Hepatocyte (in vitro differentiated cells): ENCODE data around the gene ATP5F1D. TPM values are rescaled to one million over a fixed set of nuclear protein-coding genes. Genes with fewer than 3 reads are reported as not detected.
"Not testable (repeated sequence)": the region's sequence is repeated elsewhere in the genome, so short reads cannot be mapped to it uniquely, and the experiment has no call there.

Source experiments
- DNase-seq: peaks from one replicate; pipeline ENCODE4 v3.0.0-alpha.2; 2016; ENCODE audit warnings: low spot score
- H2AFZ ChIP-seq: fragments of 200-600 bp; sonication (generic); 2 replicates; pipeline ENCODE4 v1.6.0; 2016; ENCODE audit warnings: antibody characterized with exemption, mild to moderate bottlenecking
- H3K27ac ChIP-seq: fragments of 200-600 bp; sonication (generic); 2 replicates; pipeline ENCODE4 v1.5.1; 2016; ENCODE audit warnings: mild to moderate bottlenecking
- H3K27me3 ChIP-seq: fragments of 200-600 bp; sonication (generic); 2 replicates; pipeline ENCODE4 v1.6.1; 2016
- H3K36me3 ChIP-seq: fragments of 200-600 bp; sonication (generic); replicated peaks from 2 replicates; pipeline ENCODE4 v1.5.1; 2016; ENCODE audit warnings: low read depth; ENCODE audit not compliant: insufficient read depth
- H3K4me1 ChIP-seq: fragments of 200-600 bp; sonication (generic); 2 replicates; pipeline ENCODE4 v1.5.1; 2016; ENCODE audit warnings: mild to moderate bottlenecking, moderate library complexity; ENCODE audit not compliant: insufficient read depth
- H3K4me2 ChIP-seq: fragments of 200-600 bp; sonication (generic); 2 replicates; pipeline ENCODE4 v1.6.0; 2016
- H3K4me3 ChIP-seq: fragments of 200-600 bp; sonication (generic); 2 replicates; pipeline ENCODE4 v1.5.1; 2016; ENCODE audit warnings: mild to moderate bottlenecking
- H3K79me2 ChIP-seq: fragments of 200-600 bp; sonication (generic); 2 replicates; pipeline ENCODE4 v1.6.0; 2017; ENCODE audit warnings: mild to moderate bottlenecking
- H3K9me2 ChIP-seq: fragments of 200-600 bp; sonication (generic); replicated peaks from 2 replicates; pipeline ENCODE4 v1.6.0; 2017; ENCODE audit warnings: mild to moderate bottlenecking; ENCODE audit not compliant: insufficient read depth
- H3K9me3 ChIP-seq: fragments of 200-600 bp; sonication (generic); 2 replicates; pipeline ENCODE4 v1.5.1; 2016; ENCODE audit warnings: low read depth, mild to moderate bottlenecking
- H4K20me1 ChIP-seq: fragments of 200-600 bp; sonication (generic); 2 replicates; pipeline ENCODE4 v1.6.0; 2016; ENCODE audit warnings: mild to moderate bottlenecking; ENCODE audit not compliant: insufficient read depth, poor library complexity, severe bottlenecking
- EZH2 ChIP-seq: fragments of 200-600 bp; sonication (generic); IDR thresholded peaks from 2 replicates; pipeline ENCODE4 v1.6.1; 2016; ENCODE audit warnings: antibody characterized with exemption, mild to moderate bottlenecking, borderline replicate concordance
- EZH2phosphoT487 ChIP-seq: fragments of 200-600 bp; sonication (generic); IDR thresholded peaks from one replicate; pipeline ENCODE4 v1.6.1; 2018; ENCODE audit warnings: antibody characterized with exemption, mild to moderate bottlenecking, low read depth, moderate library complexity; ENCODE audit not compliant: unreplicated experiment, severe bottlenecking
- WGBS: methylation state at CpG from one replicate; pipeline ENCODE4 v1.1.6; 2016; ENCODE audit warnings: low lambda C conversion rate; ENCODE audit errors: missing lambda C conversion rate; 5-methylcytosine and 5-hydroxymethylcytosine counted together
- polyA plus RNA-seq: library from polyadenylated mRNA; unstranded; fragments of >200 nt; fragmentation: Nextera tagmentation; extraction: Ambion mirVana; gene quantifications from 2 replicates; pipeline ENCODE4 v1.2.1, GENCODE V29; 2016
- total RNA-seq: library from RNA; depleted of rRNA; stranded (reverse); fragments of >200 nt; gene quantifications from 2 replicates; pipeline ENCODE4 v1.2.3, GENCODE V29; 2014
- TF ChIP-seq, protein P1 (sequence below): fragments of 200-600 bp; sonication (generic); IDR thresholded peaks from 2 replicates; pipeline ENCODE4 v1.5.1; 2016; ENCODE audit warnings: antibody characterized with exemption, mild to moderate bottlenecking; ENCODE audit not compliant: poor library complexity

ATP5F1D gene
- total and polyA plus RNA-seq, 2 experiments from 2014 or later, result 54.0 to 291 TPM

- Histone ChIP-seq H3K9me3 (no peaks in the 10 kb centered on the region), H3K4me1 (peaks cover 44% of the 10 kb centered on the region), H3K27ac (peak overlapping the region; percentile 100), H3K9me2 (no peaks in the 10 kb centered on the region), H3K4me3 (no peak overlapping the region), H4K20me1 (peaks cover under 1% of the 10 kb centered on the region), H3K27me3 (no peaks in the 10 kb centered on the region), H3K36me3 (no peaks in the 10 kb centered on the region), H3K4me2 (peak overlapping the region; percentile 70), H3K79me2 (peaks cover 32% of the 10 kb centered on the region), H2AFZ (no peak overlapping the region)
- TF ChIP-seq, protein P1, sequence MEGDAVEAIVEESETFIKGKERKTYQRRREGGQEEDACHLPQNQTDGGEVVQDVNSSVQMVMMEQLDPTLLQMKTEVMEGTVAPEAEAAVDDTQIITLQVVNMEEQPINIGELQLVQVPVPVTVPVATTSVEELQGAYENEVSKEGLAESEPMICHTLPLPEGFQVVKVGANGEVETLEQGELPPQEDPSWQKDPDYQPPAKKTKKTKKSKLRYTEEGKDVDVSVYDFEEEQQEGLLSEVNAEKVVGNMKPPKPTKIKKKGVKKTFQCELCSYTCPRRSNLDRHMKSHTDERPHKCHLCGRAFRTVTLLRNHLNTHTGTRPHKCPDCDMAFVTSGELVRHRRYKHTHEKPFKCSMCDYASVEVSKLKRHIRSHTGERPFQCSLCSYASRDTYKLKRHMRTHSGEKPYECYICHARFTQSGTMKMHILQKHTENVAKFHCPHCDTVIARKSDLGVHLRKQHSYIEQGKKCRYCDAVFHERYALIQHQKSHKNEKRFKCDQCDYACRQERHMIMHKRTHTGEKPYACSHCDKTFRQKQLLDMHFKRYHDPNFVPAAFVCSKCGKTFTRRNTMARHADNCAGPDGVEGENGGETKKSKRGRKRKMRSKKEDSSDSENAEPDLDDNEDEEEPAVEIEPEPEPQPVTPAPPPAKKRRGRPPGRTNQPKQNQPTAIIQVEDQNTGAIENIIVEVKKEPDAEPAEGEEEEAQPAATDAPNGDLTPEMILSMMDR, result no peak
- no peak for TF ChIP-seq EZH2
- TF ChIP-seq EZH2phosphoT487, result no peak
- 77% methylated on average over 22 of the region's 26 CpGs for WGBS
- peak; percentile 79 for DNase-seq
These were observed 4.1 kb downstream of the ATP5F1D start for GRCh38 chr19:1245494-1246264.

- H2AFZ ChIP-seq, H4K20me1 ChIP-seq, H3K27me3 ChIP-seq, H3K36me3 ChIP-seq, H3K4me3 ChIP-seq, H3K9me3 ChIP-seq, H3K9me2 ChIP-seq: not testable (repeated sequence)
- Histone ChIP-seq H3K4me1 (peaks cover 40% of the 10 kb centered on the region), H3K79me2 (peaks cover 40% of the 10 kb centered on the region), H3K4me2 (peak overlapping the region; percentile 39), H3K27ac (peak overlapping the region; percentile 100)
- DNase-seq, result peak; percentile 69
- WGBS, result 85% methylated on average over 26 of the region's 27 CpGs
These were observed 4.9 kb downstream of the ATP5F1D start for GRCh38 chr19:1246265-1247087.

DNA sequence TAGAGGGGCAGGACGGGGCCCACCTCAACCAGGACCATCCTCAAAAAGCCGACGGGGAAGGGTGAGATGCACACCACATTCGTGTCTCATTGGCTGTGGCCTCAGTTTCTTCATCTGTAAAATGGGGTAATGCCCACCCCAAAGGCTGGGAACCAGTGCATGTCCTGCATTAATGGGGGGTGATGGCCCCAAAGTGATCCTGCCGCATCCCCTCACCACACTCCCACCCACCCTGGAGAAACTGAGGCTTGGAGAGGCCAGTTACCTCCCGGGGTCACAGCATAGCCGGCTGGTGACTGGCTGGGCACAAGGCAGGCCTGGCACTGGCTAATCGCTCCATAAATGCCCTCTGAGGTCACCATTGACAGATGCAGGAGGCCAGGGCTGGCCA is 6.2 kb downstream of the ATP5F1D start:
- TF ChIP-seq EZH2, result no peak
- TF ChIP-seq, protein P1, result no peak
- TF ChIP-seq EZH2phosphoT487, result no peak
- Histone ChIP-seq H3K36me3 (no peaks in the 10 kb centered on the region), H3K27me3 (no peaks in the 10 kb centered on the region), H2AFZ (no peak overlapping the region), H3K4me2 (peak overlapping the region; percentile 90), H3K27ac (peak overlapping the region; percentile 100), H3K9me3 (no peaks in the 10 kb centered on the region), H3K4me3 (no peak overlapping the region), H3K9me2 (no peaks in the 10 kb centered on the region), H3K4me1 (peaks cover 36% of the 10 kb centered on the region), H3K79me2 (peaks cover 43% of the 10 kb centered on the region), H4K20me1 (peaks cover 14% of the 10 kb centered on the region)
- 89% methylated on average over 7 of the region's 8 CpGs for WGBS
- no peak for DNase-seq
